ENCODE measurements around the gene NAA10.

The NAA10 gene

GRCh38 chrX:153974003-153974725 is 39.3 kb upstream of the NAA10 start:
- H2AFZ ChIP-seq (ENCODE audit: low read length), result no peak overlapping the region
- H3K4me2 ChIP-seq (ENCODE audit: low read depth, low read length, poor library complexity, severe bottlenecking), result peak overlapping the region; percentile 98
- H3K9me3 ChIP-seq (ENCODE audit: insufficient read depth, low read depth, low read length), result no peaks in the 10 kb centered on the region
- H3K4me3 ChIP-seq (ENCODE audit: low read length, poor library complexity, severe bottlenecking), result peak overlapping the region; percentile 97
- peak overlapping the region; percentile 100 for H3K9ac ChIP-seq (ENCODE audit: low read depth, low read length, poor library complexity, severe bottlenecking)
- TF ChIP-seq EZH2phosphoT487 (IDR thresholded peaks at IDR 0.05; ENCODE audit: borderline replicate concordance) (no peak), CTCF (conservative IDR thresholded peaks at IDR 0.05; ENCODE audit: low read length) (no peak)
- H3F3A ChIP-seq (ENCODE audit: low read depth), result peaks cover 10% of the 10 kb centered on the region; the same call in 1 of the 2 replicates
- peaks cover 12% of the 10 kb centered on the region for H4K20me1 ChIP-seq (ENCODE audit: insufficient read depth, low read length, poor library complexity, severe bottlenecking)
- H3K27me3 ChIP-seq (ENCODE audit: insufficient read depth, low read length, poor library complexity, severe bottlenecking), result peaks cover 6% of the 10 kb centered on the region
- H3K4me1 ChIP-seq (ENCODE audit: insufficient read depth, low read length, poor library complexity, severe bottlenecking), result peaks cover 18% of the 10 kb centered on the region
- H3K79me2 ChIP-seq (ENCODE audit: insufficient read depth, low read length), result peaks cover 46% of the 10 kb centered on the region
- H3K9me2 ChIP-seq (replicated peaks; ENCODE audit: low read depth, low read length), result no peaks in the 10 kb centered on the region
- no peaks in the 10 kb centered on the region for H3K36me3 ChIP-seq (ENCODE audit: insufficient read depth, low read length)

- TF ChIP-seq CTCF (conservative IDR thresholded peaks at IDR 0.05; ENCODE audit: low read length) (no peak), EZH2phosphoT487 (IDR thresholded peaks at IDR 0.05; ENCODE audit: borderline replicate concordance) (no peak)
- no peaks in the 10 kb centered on the region; the same call in 1 of the 2 replicates for H3K36me3 ChIP-seq (ENCODE audit: insufficient read depth, low read length)
- no peaks in the 10 kb centered on the region for H3K9me2 ChIP-seq (replicated peaks; ENCODE audit: low read depth, low read length)
- no peak overlapping the region for H2AFZ ChIP-seq (ENCODE audit: low read length)
- H3K4me3 ChIP-seq (ENCODE audit: low read length, poor library complexity, severe bottlenecking), result peak overlapping the region; percentile 97
- peaks cover 6% of the 10 kb centered on the region for H3K27me3 ChIP-seq (ENCODE audit: insufficient read depth, low read length, poor library complexity, severe bottlenecking)
- H3K9ac ChIP-seq (ENCODE audit: low read depth, low read length, poor library complexity, severe bottlenecking), result peak overlapping the region; percentile 100
- H3F3A ChIP-seq (ENCODE audit: low read depth), result peaks cover 10% of the 10 kb centered on the region; the same call in 1 of the 2 replicates
- H3K4me1 ChIP-seq (ENCODE audit: insufficient read depth, low read length, poor library complexity, severe bottlenecking), result peaks cover 18% of the 10 kb centered on the region
- H3K79me2 ChIP-seq (ENCODE audit: insufficient read depth, low read length), result peaks cover 54% of the 10 kb centered on the region
- peaks cover 19% of the 10 kb centered on the region for H4K20me1 ChIP-seq (ENCODE audit: insufficient read depth, low read length, poor library complexity, severe bottlenecking)
- peak overlapping the region; percentile 98 for H3K4me2 ChIP-seq (ENCODE audit: low read depth, low read length, poor library complexity, severe bottlenecking)
- H3K9me3 ChIP-seq (ENCODE audit: insufficient read depth, low read depth, low read length), result no peaks in the 10 kb centered on the region
Observed at GRCh38 chrX:153973127-153974002, 38.5 kb upstream of the NAA10 start.

GRCh38 chrX:153972368-153973126 is 37.7 kb upstream of the NAA10 start, which contains the start of gene TMEM187:
TMEM187 (plus strand) TSS chrX:153972754; CDS start chrX:153982063, 9,309 bp downstream.
- Histone ChIP-seq H3K9ac (ENCODE audit: low read depth, low read length, poor library complexity, severe bottlenecking) (peak within 1 kb of the TSS; percentile 100), H3K9me3 (ENCODE audit: insufficient read depth, low read depth, low read length) (no peaks in the 10 kb centered on the region), H3K79me2 (ENCODE audit: insufficient read depth, low read length) (peaks cover 62% of the 10 kb centered on the region), H3K4me1 (ENCODE audit: insufficient read depth, low read length, poor library complexity, severe bottlenecking) (peaks cover 21% of the 10 kb centered on the region), H3K4me3 (ENCODE audit: low read length, poor library complexity, severe bottlenecking) (peak within 1 kb of the TSS; percentile 97), H3F3A (ENCODE audit: low read depth) (peaks cover 10% of the 10 kb centered on the region; the same call in 1 of the 2 replicates), H2AFZ (ENCODE audit: low read length) (no peak within 1 kb of the TSS), H4K20me1 (ENCODE audit: insufficient read depth, low read length, poor library complexity, severe bottlenecking) (peaks cover 27% of the 10 kb centered on the region), H3K27me3 (ENCODE audit: insufficient read depth, low read length, poor library complexity, severe bottlenecking) (peaks cover 6% of the 10 kb centered on the region), H3K4me2 (ENCODE audit: low read depth, low read length, poor library complexity, severe bottlenecking) (peak within 1 kb of the TSS; percentile 98), H3K9me2 (replicated peaks; ENCODE audit: low read depth, low read length) (no peaks in the 10 kb centered on the region), H3K36me3 (ENCODE audit: insufficient read depth, low read length) (no peaks in the 10 kb centered on the region; the same call in 1 of the 2 replicates)
- TF ChIP-seq CTCF (conservative IDR thresholded peaks at IDR 0.05; ENCODE audit: low read length) (no peak), EZH2phosphoT487 (IDR thresholded peaks at IDR 0.05; ENCODE audit: borderline replicate concordance) (no peak)

All from Loucy (cell line).